Measurements from ENCODE around the gene PTCSC3. TPM values are rescaled to one million over a fixed set of nuclear protein-coding genes. Genes with fewer than 3 reads are reported as not detected.

The PTCSC3 gene
- not detected in 2 replicates for total RNA-seq
- long read RNA-seq = 0 reads

DNA sequence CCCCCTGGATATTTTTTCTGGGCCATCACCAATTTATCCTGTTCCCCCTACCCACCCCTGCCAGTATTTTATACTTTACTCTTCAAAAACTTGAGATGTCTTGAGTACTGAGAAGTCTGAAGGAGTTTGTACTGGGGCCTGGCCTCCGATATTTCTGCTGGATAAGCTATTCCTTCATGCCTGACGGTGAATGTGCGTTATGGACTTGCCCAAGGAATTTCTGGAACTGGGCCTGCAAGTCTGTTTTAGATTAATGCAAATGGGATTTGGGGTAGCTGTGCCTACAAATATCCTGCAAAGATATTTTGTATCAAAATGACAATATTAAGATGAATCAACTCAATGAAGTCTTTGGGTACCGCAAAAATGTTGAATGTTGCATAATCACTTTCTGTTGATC lies at the start of gene PTCSC3:
Gene PTCSC3 (minus strand): TSS at position 199 of the 400 bp plus-strand sequence.
- TF ChIP-seq, protein P1, sequence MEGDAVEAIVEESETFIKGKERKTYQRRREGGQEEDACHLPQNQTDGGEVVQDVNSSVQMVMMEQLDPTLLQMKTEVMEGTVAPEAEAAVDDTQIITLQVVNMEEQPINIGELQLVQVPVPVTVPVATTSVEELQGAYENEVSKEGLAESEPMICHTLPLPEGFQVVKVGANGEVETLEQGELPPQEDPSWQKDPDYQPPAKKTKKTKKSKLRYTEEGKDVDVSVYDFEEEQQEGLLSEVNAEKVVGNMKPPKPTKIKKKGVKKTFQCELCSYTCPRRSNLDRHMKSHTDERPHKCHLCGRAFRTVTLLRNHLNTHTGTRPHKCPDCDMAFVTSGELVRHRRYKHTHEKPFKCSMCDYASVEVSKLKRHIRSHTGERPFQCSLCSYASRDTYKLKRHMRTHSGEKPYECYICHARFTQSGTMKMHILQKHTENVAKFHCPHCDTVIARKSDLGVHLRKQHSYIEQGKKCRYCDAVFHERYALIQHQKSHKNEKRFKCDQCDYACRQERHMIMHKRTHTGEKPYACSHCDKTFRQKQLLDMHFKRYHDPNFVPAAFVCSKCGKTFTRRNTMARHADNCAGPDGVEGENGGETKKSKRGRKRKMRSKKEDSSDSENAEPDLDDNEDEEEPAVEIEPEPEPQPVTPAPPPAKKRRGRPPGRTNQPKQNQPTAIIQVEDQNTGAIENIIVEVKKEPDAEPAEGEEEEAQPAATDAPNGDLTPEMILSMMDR (IDR thresholded peaks at IDR 0.05; ENCODE audit: unreplicated experiment) = no peak
- H3K4me3 Mint-ChIP-seq (ENCODE audit: low read depth) = no peak within 1 kb of the TSS
- H3K27ac Mint-ChIP-seq = no peak within 1 kb of the TSS
- no peaks in the 10 kb centered on the region for H3K36me3 Mint-ChIP-seq (ENCODE audit: insufficient read depth)
- no peaks in the 10 kb centered on the region for H3K4me1 Mint-ChIP-seq (ENCODE audit: low read depth)
- peaks cover 61% of the 10 kb centered on the region for H3K27me3 Mint-ChIP-seq
- DNase-seq (ENCODE audit: low spot score, unreplicated experiment) = no peak
- no peaks in the 10 kb centered on the region for H3K9me3 Mint-ChIP-seq (ENCODE audit: low read depth)

DNA sequence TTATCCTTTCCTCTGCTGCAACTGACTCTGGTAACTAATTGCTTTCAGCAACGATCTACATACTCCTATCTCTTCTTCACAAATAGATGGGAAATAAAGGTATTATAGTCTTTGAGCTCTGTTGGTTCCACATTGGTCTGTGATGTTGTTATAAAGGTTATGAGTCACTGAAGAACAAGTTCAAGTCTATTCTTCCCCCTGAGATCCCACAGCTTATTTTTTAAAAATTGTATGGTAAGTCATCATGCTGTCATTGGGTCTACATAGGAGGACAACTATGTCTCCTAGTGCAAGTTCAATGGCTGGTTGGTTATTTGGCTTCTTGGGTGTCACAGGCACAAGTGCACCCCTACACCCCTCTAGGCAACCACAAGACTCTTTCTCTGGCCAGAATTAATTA lies 49.6 kb upstream of the PTCSC3 start:
- H3K27me3 Mint-ChIP-seq = peaks cover 93% of the 10 kb centered on the region

DNA sequence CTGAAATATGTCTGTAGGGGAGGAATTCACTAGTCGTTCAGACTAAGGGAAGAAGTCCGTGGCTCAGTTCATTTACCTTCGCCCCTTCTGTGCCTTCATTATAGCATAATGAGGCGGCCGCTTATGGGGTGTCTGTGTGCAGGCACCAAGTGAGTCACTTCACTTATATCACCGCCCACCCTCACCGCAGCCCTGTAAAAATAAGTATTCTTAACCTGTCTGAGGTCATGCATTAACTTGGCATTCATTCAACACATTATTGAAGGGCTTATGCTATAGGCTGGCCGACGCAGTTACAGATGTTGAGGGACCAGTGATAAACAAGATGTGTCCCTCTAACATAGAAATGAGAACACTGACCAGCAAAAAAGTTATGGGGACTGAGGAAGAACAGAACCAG lies 47.7 kb upstream of the PTCSC3 start:
- peaks cover 96% of the 10 kb centered on the region for H3K27me3 Mint-ChIP-seq
- TF ChIP-seq, protein P1 (IDR thresholded peaks at IDR 0.05; ENCODE audit: unreplicated experiment) = no peak

More for the DNA sequence above, 49.6 kb upstream of the PTCSC3 start:
- TF ChIP-seq, protein P1 (IDR thresholded peaks at IDR 0.05; ENCODE audit: unreplicated experiment) = no peak
- Mint-ChIP-seq H3K4me1 (ENCODE audit: low read depth) (no peaks in the 10 kb centered on the region), H3K4me3 (ENCODE audit: low read depth) (no peak overlapping the region), H3K36me3 (ENCODE audit: insufficient read depth) (no peaks in the 10 kb centered on the region), H3K9me3 (ENCODE audit: low read depth) (no peaks in the 10 kb centered on the region), H3K27ac (no peak overlapping the region)
- no peak for DNase-seq (ENCODE audit: low spot score, unreplicated experiment)

DNA sequence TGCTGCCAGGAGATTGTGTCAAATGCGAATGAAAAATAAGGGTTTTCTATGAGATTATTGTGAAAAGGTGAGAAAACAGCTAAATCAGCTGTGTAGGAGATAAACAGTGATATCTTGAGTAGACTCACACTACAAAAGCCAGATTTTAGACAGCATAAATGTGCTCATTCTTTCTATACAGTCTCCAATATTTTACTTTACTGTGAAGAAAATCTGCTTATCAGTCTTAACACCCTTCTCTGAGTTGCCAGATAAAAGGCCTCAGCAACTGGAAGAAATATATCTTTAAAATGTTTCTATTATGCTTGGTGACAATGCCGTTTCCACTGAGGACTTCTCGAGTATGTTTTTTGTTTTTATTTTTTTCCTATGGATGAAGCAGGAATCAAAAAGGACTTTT lies 47.0 kb upstream of the PTCSC3 start:
- peaks cover 98% of the 10 kb centered on the region for H3K27me3 Mint-ChIP-seq

More for the DNA sequence above, 47.7 kb upstream of the PTCSC3 start:
- Mint-ChIP-seq H3K36me3 (ENCODE audit: insufficient read depth) (no peaks in the 10 kb centered on the region), H3K9me3 (ENCODE audit: low read depth) (no peaks in the 10 kb centered on the region), H3K4me3 (ENCODE audit: low read depth) (no peak overlapping the region), H3K27ac (no peak overlapping the region), H3K4me1 (ENCODE audit: low read depth) (no peaks in the 10 kb centered on the region)
- DNase-seq (ENCODE audit: low spot score, unreplicated experiment) = no peak

DNA sequence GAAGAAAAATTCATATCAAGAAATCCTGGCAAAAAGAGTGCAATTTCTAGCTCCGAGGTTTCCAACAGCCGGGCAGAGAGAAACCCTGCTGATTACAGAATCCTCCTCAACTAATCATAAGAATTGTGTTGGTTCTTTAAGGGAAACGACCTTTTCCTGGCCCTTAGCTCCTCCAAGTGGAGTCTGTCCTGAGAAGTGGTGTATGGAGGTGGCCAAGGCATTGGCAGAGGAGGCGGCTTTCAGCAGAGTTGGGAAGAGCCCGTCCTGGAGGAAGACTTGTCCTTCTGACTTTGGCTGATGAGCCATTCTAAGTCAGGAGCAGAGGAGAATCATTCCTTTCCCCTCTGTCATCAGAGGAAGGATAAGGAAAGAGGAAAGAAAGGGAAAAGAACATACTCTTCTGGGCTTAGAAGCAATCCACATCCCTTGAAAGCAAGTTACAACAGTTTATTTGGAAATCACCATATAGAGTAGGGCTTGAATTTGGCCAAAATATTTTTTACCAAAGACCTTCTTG lies 46.5 kb upstream of the PTCSC3 start:
- H3K27ac Mint-ChIP-seq = no peak overlapping the region
- no peak for DNase-seq (ENCODE audit: low spot score, unreplicated experiment)
- H3K36me3 Mint-ChIP-seq (ENCODE audit: insufficient read depth) = no peaks in the 10 kb centered on the region

More for the DNA sequence above, 47.0 kb upstream of the PTCSC3 start:
- no peaks in the 10 kb centered on the region for H3K9me3 Mint-ChIP-seq (ENCODE audit: low read depth)
- no peak overlapping the region for H3K27ac Mint-ChIP-seq
- no peak for DNase-seq (ENCODE audit: low spot score, unreplicated experiment)
- H3K4me3 Mint-ChIP-seq (ENCODE audit: low read depth) = no peak overlapping the region
- no peaks in the 10 kb centered on the region for H3K4me1 Mint-ChIP-seq (ENCODE audit: low read depth)
- TF ChIP-seq, protein P1 (IDR thresholded peaks at IDR 0.05; ENCODE audit: unreplicated experiment) = no peak
- no peaks in the 10 kb centered on the region for H3K36me3 Mint-ChIP-seq (ENCODE audit: insufficient read depth)

More for the DNA sequence above, 46.5 kb upstream of the PTCSC3 start:
- no peaks in the 10 kb centered on the region for H3K9me3 Mint-ChIP-seq (ENCODE audit: low read depth)
- TF ChIP-seq, protein P1 (IDR thresholded peaks at IDR 0.05; ENCODE audit: unreplicated experiment) = no peak
- H3K27me3 Mint-ChIP-seq = peaks cover 98% of the 10 kb centered on the region
- H3K4me3 Mint-ChIP-seq (ENCODE audit: low read depth) = no peak overlapping the region
- no peaks in the 10 kb centered on the region for H3K4me1 Mint-ChIP-seq (ENCODE audit: low read depth)

Data from progenitor cell of endocrine pancreas (in vitro differentiated cells).